H1 (cell line): Measurements from ENCODE around the gene NKIRAS2. TPM values are rescaled to one million over a fixed set of nuclear protein-coding genes. Genes with fewer than 3 reads are reported as not detected.

Experiments
- CTCF ChIA-PET: fragments of 300-600 bp; sonication (Branson Sonifier 250); formaldehyde crosslinking; loops from one replicate; lab custom pipeline; 2021; ENCODE audit not compliant: partially characterized antibody; lab: Charles Lee
- POLR2A ChIA-PET: fragments of 300-600 bp; sonication (Branson Sonifier 250); formaldehyde crosslinking; loops from one replicate; lab custom pipeline; 2021; ENCODE audit warnings: inconsistent platforms; ENCODE audit not compliant: partially characterized antibody; lab: Charles Lee
- DNase-seq, 2 experiments: peaks; one replicate each; pipeline versions ENCODE4 v3.0.0 to v3.0.0-alpha.2; 2010 to 2022; ENCODE audit warnings: low spot score in 2 of 2, low read depth in 1 of 2, mixed read lengths in 1 of 2
- FAIRE-seq: peaks from 2 replicates; lab custom pipeline; 2011; peaks lifted over from hg19 to GRCh38; lab: Jason Lieb, UNC
- H2AFZ ChIP-seq: 2 replicates; pipeline ENCODE4 v1.8.1; 2012; ENCODE audit warnings: low read length, inconsistent platforms
- H2AK5ac ChIP-seq: 2 replicates; pipeline ENCODE4 v1.6.1; 2013; ENCODE audit warnings: low read depth, low read length
- H2BK120ac ChIP-seq: replicated peaks from 2 replicates; pipeline ENCODE3; 2013; ENCODE audit warnings: low read depth, low read length, inconsistent platforms
- H2BK12ac ChIP-seq: 2 replicates; pipeline ENCODE4 v1.6.1; 2013; ENCODE audit warnings: low read depth, low read length
- H2BK15ac ChIP-seq: 2 replicates; pipeline ENCODE4 v1.6.1; 2013; ENCODE audit warnings: low read length
- H2BK20ac ChIP-seq: 2 replicates; pipeline ENCODE4 v1.6.1; 2013; ENCODE audit warnings: low read length
- H2BK5ac ChIP-seq: 2 replicates; pipeline ENCODE4 v1.6.1; 2013; ENCODE audit warnings: low read depth, low read length
- H3K14ac ChIP-seq: 2 replicates; pipeline ENCODE4 v1.6.1; 2013; ENCODE audit warnings: inconsistent platforms; ENCODE audit not compliant: insufficient read length
- H3K18ac ChIP-seq: 2 replicates; pipeline ENCODE4 v1.6.1; 2013; ENCODE audit warnings: low read length; ENCODE audit errors: extremely low read depth
- H3K23ac ChIP-seq: 2 replicates; pipeline ENCODE4 v1.6.1; 2013; ENCODE audit warnings: inconsistent platforms; ENCODE audit not compliant: insufficient read length
- H3K23me2 ChIP-seq: 2 replicates; pipeline ENCODE4 v1.6.1; 2013; ENCODE audit warnings: low read depth, low read length
- H3K27ac ChIP-seq: 2 replicates; pipeline ENCODE4 v1.6.1; 2011; ENCODE audit warnings: low read depth, low read length, inconsistent platforms
- H3K27me3 ChIP-seq, 4 experiments: replicated peaks in 1 of 4; 1 replicate in 1 of 4; 2 replicates in 3 of 4; pipeline versions ENCODE4 v1.6.1 to v1.8.1; 2011 to 2013; ENCODE audit warnings: low read length in 3 of 4, mild to moderate bottlenecking in 3 of 4, inconsistent platforms in 2 of 4, mixed read lengths in 2 of 4, moderate library complexity in 1 of 4; ENCODE audit not compliant: control insufficient read depth in 3 of 4, insufficient read depth in 3 of 4; ENCODE audit errors: extremely low read depth in 1 of 4
- H3K36me3 ChIP-seq, 4 experiments: 2 replicates each; pipeline versions ENCODE4 v1.6.1 to v1.8.1; 2011 to 2013; ENCODE audit warnings: mild to moderate bottlenecking in 4 of 4, low read length in 3 of 4, moderate library complexity in 2 of 4, control low read depth in 1 of 4, inconsistent platforms in 1 of 4; ENCODE audit not compliant: insufficient read depth in 4 of 4, control insufficient read depth in 2 of 4
- H3K4ac ChIP-seq: replicated peaks from 2 replicates; pipeline ENCODE3; 2013; ENCODE audit warnings: low read length, low read depth, mixed read lengths, inconsistent platforms; ENCODE audit not compliant: insufficient read length
- H3K4me1 ChIP-seq, 4 experiments: replicated peaks in 1 of 4; 1 replicate in 1 of 4; 2 replicates in 3 of 4; pipeline versions ENCODE4 v1.6.1 to v1.8.1; 2011 to 2013; ENCODE audit warnings: low read length in 3 of 4, inconsistent platforms in 2 of 4, mixed read lengths in 1 of 4; ENCODE audit not compliant: insufficient read depth in 4 of 4, control insufficient read depth in 3 of 4
- H3K4me2 ChIP-seq, 2 experiments: 2 replicates each; pipeline versions ENCODE4 v1.6.1 to v1.8.1; 2011 to 2013; ENCODE audit warnings: low read depth in 2 of 2, low read length in 2 of 2, control low read depth in 1 of 2, inconsistent platforms in 1 of 2, mild to moderate bottlenecking in 1 of 2; ENCODE audit not compliant: insufficient read depth in 1 of 2
- H3K4me3 ChIP-seq, 4 experiments: fragments of 200-600, 300-600 bp in 1 of 4; sonication (generic), shearing (Covaris generic), sonication (Bioruptor Twin) in 1 of 4; 2 replicates each; pipeline versions ENCODE4 v1.5.1 to v1.8.1; 2011 to 2016; ENCODE audit warnings: low read length in 4 of 4, low read depth in 3 of 4, control low read depth in 2 of 4, inconsistent platforms in 2 of 4, mild to moderate bottlenecking in 2 of 4, mixed read lengths in 1 of 4, moderate library complexity in 1 of 4; ENCODE audit not compliant: insufficient read depth in 2 of 4; ENCODE audit errors: extremely low read depth in 1 of 4
- H3K56ac ChIP-seq: replicated peaks from 2 replicates; pipeline ENCODE3; 2013; ENCODE audit warnings: low read depth, mild to moderate bottlenecking, mixed read lengths, low read length, inconsistent platforms; ENCODE audit not compliant: insufficient read length
- H3K79me1 ChIP-seq: 2 replicates; pipeline ENCODE4 v1.6.1; 2013; ENCODE audit warnings: low read depth, low read length, control low read depth
- H3K79me2 ChIP-seq, 2 experiments: 2 replicates each; pipeline versions ENCODE4 v1.6.1 to v1.8.1; 2012 to 2013; ENCODE audit warnings: low read length in 2 of 2, mild to moderate bottlenecking in 2 of 2, inconsistent platforms in 1 of 2; ENCODE audit not compliant: insufficient read depth in 2 of 2, control insufficient read depth in 1 of 2
- H3K9ac ChIP-seq, 4 experiments: replicated peaks in 1 of 4; 1 replicate in 1 of 4; 2 replicates in 3 of 4; pipeline versions ENCODE4 v1.6.1 to v1.8.1; 2011 to 2013; ENCODE audit warnings: low read depth in 3 of 4, low read length in 3 of 4, control low read depth in 2 of 4, mild to moderate bottlenecking in 2 of 4, moderate library complexity in 2 of 4, inconsistent platforms in 1 of 4; ENCODE audit errors: extremely low read depth in 1 of 4
- H3K9me3 ChIP-seq, 2 experiments: 2 replicates each; pipeline versions ENCODE4 v1.6.1 to v1.8.1; 2012 to 2013; ENCODE audit warnings: mild to moderate bottlenecking in 2 of 2, moderate library complexity in 2 of 2, control low read depth in 1 of 2, inconsistent platforms in 1 of 2, low read depth in 1 of 2, low read length in 1 of 2, mixed read lengths in 1 of 2; ENCODE audit not compliant: insufficient read depth in 2 of 2
- H4K20me1 ChIP-seq, 2 experiments: replicated peaks in 1 of 2; 2 replicates each; pipeline versions ENCODE3 to v1.8.1; 2011 to 2013; ENCODE audit warnings: inconsistent platforms in 2 of 2, low read length in 2 of 2, mild to moderate bottlenecking in 1 of 2; ENCODE audit not compliant: insufficient read depth in 2 of 2, control insufficient read depth in 1 of 2
- H4K5ac ChIP-seq: 2 replicates; pipeline ENCODE4 v1.6.1; 2013; ENCODE audit warnings: low read length, low read depth, mixed read lengths, inconsistent platforms; ENCODE audit not compliant: insufficient read length
- H4K8ac ChIP-seq: 2 replicates; pipeline ENCODE4 v1.8.0; 2013; ENCODE audit warnings: mild to moderate bottlenecking, moderate library complexity, low read length, inconsistent platforms; ENCODE audit not compliant: insufficient read depth; ENCODE audit errors: extremely low read depth
- H4K91ac ChIP-seq: replicated peaks from 2 replicates; pipeline ENCODE3; 2013; ENCODE audit warnings: low read length, mixed read lengths, inconsistent platforms; ENCODE audit not compliant: insufficient read length
- CBX8 ChIP-seq: fragments of 300-800, 300-1000 bp; sonication (generic); IDR thresholded peaks from 2 replicates; pipeline ENCODE4 v1.7.1; 2016; ENCODE audit warnings: low read depth, low read length, borderline replicate concordance
- CHD1 ChIP-seq: IDR thresholded peaks from 2 replicates; pipeline ENCODE4 v1.6.1; 2012; ENCODE audit warnings: low read depth, low read length, improper control_type of control experiment
- CREB1 ChIP-seq: IDR thresholded peaks from 2 replicates; pipeline ENCODE4 v1.6.1; 2012; ENCODE audit warnings: inconsistent platforms
- EGR1 ChIP-seq: IDR thresholded peaks from 2 replicates; pipeline ENCODE4 v1.6.1; 2011; ENCODE audit warnings: low read depth, low read length, borderline replicate concordance
- POLR2A ChIP-seq, 2 experiments: IDR thresholded peaks; 1 replicate in 1 of 2; 2 replicates in 1 of 2; pipeline ENCODE4 v1.6.1; 2011; ENCODE audit warnings: low read depth in 2 of 2, low read length in 2 of 2, mild to moderate bottlenecking in 2 of 2; ENCODE audit errors: control extremely low read depth in 1 of 2
- SIRT6 ChIP-seq: IDR thresholded peaks from one replicate; pipeline ENCODE4 v1.7.1; 2012; ENCODE audit warnings: low read length, inconsistent platforms
- YY1 ChIP-seq: IDR thresholded peaks from 2 replicates; pipeline ENCODE4 v1.6.1; 2011; ENCODE audit warnings: low read depth, mild to moderate bottlenecking, low read length
- WGBS, 2 experiments: shearing (Covaris generic) in 1 of 2; methylation state at CpG; one replicate each; pipeline versions ENCODE4 v1.1.6 to v1.1.7; 2013 to 2015; ENCODE audit warnings: low lambda C conversion rate in 2 of 2, mixed read lengths in 2 of 2, inconsistent platforms in 1 of 2, low coverage in 1 of 2, missing lambda C conversion rate in 1 of 2; ENCODE audit not compliant: insufficient replicate concordance in 2 of 2, insufficient coverage in 1 of 2, insufficient read length in 1 of 2; ENCODE audit errors: extremely low coverage in 1 of 2, missing lambda C conversion rate in 1 of 2; 5-methylcytosine and 5-hydroxymethylcytosine counted together
- long read RNA-seq, 2 experiments: library from RNA in 1 of 2; library from capped mRNA in 1 of 2; stranded (forward); transcript quantifications; one replicate each; pipeline ENCODE4 v2.0.0, GENCODE V29; 2021; ENCODE audit warnings: inconsistent platforms in 1 of 2
- polyA minus RNA-seq, 3 experiments: library from RNA; depleted of rRNA, polyadenylated mRNA; stranded (reverse); fragments of >200 nt; gene quantifications; 1 replicate in 2 of 3; 2 replicates in 1 of 3; pipeline ENCODE4 v1.2.3, GENCODE V29; 2011
- polyA plus RNA-seq, 7 experiments: library from polyadenylated mRNA; depleted of rRNA in 3 of 7; stranded (reverse) in 5 of 7; unstranded in 2 of 7; fragments of >200 nt in 5 of 7; fragments of 200-250 nt in 2 of 7; gene quantifications; 1 replicate in 5 of 7; 2 replicates in 1 of 7; 4 replicates in 1 of 7; pipeline versions ENCODE4 v1.2.1 to v1.2.3, GENCODE V29; 2011 to 2013; ENCODE audit warnings: missing spikeins in 2 of 7, mixed read lengths in 2 of 7
- total RNA-seq: library from RNA; stranded (reverse); fragmentation: NEBNext Ultra II Directional; extraction: Animal tissue kit (Norgen Biotek cat#: 25700); gene quantifications from 2 replicates; pipeline ENCODE4 v1.2.1, GENCODE V29; 2021
- TF ChIP-seq, protein P1 (sequence below): IDR thresholded peaks from 2 replicates; pipeline ENCODE4 v1.6.1; 2012; ENCODE audit warnings: inconsistent platforms

The NKIRAS2 gene
- total RNA-seq (31.1 and 34.5 TPM in 2 replicates), polyA plus RNA-seq (2011; rRNA removed) (51.1 and 59.7 TPM in 2 replicates), polyA minus RNA-seq (2011; rRNA and poly(A)+ RNA removed) (32.4 and 37.8 TPM in 2 replicates)
- polyA plus RNA-seq (2011; cell fraction: cytosol; rRNA removed) = 48.5 TPM
- polyA plus RNA-seq (2011; cell fraction: nucleus; rRNA removed) = 37.1 TPM
- 32.8 to 37.6 TPM (median 36.5 TPM) in 4 replicates for polyA plus RNA-seq (2012, experiment 1 of 2)
- polyA plus RNA-seq (2012, experiment 2 of 2) = 31.9 TPM
- 32.6 TPM for polyA plus RNA-seq (2013, experiment 1 of 2)
- polyA plus RNA-seq (2013, experiment 2 of 2) = 33.2 TPM
- polyA minus RNA-seq (2011; cell fraction: cytosol; rRNA and poly(A)+ RNA removed) = 20.8 TPM
- polyA minus RNA-seq (2011; cell fraction: nucleus; rRNA and poly(A)+ RNA removed) = 21.5 TPM
- long read RNA-seq, experiment 1, full-length matches to known transcripts = 12 of 24 reads
- long read RNA-seq, experiment 1, partial matches to known transcripts = 11 of 24 reads
- long read RNA-seq, experiment 1, other reads (novel, unspliced or antisense) = 1 of 24 reads
- long read RNA-seq, experiment 2, full-length matches to known transcripts = 33 of 37 reads
- long read RNA-seq, experiment 2, partial matches to known transcripts = 1 of 37 reads
- long read RNA-seq, experiment 2, other reads (novel, unspliced or antisense) = 3 of 37 reads

DNA sequence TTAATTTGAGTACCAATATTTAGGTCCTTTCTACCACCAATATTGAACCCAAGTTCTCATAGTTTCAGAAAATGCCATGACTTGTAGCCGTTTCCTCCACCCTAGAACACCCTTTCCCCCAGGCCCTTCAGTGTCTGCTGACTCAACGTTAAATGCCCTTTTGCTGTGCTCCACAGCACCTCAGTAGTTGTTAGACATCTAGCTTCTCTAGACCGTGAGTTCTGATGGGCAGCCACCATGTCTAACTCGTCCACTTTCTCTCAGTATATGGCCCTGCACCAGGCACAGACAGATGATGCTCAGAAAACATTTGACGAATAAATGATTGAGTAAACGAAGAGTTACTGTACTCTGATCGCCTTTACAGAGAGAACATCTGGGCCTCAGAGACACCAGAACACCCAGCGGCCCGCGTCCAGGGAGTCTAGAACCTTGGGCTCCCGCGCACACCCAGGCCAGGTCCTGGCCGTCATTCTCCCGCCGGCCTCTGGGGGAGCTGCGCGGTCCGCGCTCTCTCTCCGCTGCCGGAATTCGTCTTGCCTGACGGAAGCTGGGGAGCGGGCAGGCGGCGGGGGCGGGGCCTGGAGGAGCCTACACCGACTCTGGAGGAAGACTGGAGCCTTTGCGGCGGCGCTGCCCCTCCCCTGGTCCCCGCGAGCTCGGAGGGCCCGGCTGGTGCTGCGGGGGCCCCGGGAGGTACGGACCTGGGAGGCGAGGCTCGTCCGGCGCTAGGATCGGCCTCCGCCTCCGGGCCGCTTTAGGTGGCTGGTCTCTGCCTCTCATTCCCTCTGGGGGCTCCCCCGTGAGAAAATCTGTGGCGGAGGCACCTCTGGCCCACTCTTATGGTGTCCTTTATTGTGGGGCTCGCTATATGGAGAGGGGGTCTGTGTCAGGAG, at the start of gene NKIRAS2:
Gene NKIRAS2, plus strand, starts transcription at position 582 of the 896 bp plus-strand sequence. CDS start 1,488 bp downstream, outside the sequence.
- peak within 1 kb of the TSS; percentile 22 for H3K4ac ChIP-seq
- peak within 1 kb of the TSS; percentile 62 for H4K91ac ChIP-seq
- DNase-seq (peak; percentile 72 to 94), FAIRE-seq (no peak)
- no peak within 1 kb of the TSS for H2BK15ac ChIP-seq
- no peaks in the 10 kb centered on the region for H3K79me1 ChIP-seq
- peak within 1 kb of the TSS; percentile 87 for H4K8ac ChIP-seq
- H3K18ac ChIP-seq = no peak within 1 kb of the TSS
- no peak within 1 kb of the TSS for H2BK5ac ChIP-seq
- peaks cover 24 to 37% of the 10 kb centered on the region in 2 experiments for H3K79me2 ChIP-seq
- peak within 1 kb of the TSS; percentile 82; the same call in 1 of the 2 replicates for H2AFZ ChIP-seq
- no peaks in the 10 kb centered on the region for H4K20me1 ChIP-seq
- peak within 1 kb of the TSS; percentile 61 for H3K56ac ChIP-seq
- no peak within 1 kb of the TSS for H2BK120ac ChIP-seq
- ChIA-PET CTCF (interaction anchor here (0.6 to 38.8 kb wide), 24 partner anchors 8 to 294 kb away, joined by 3 to 1084 read pairs (median 4); partner anchors contain the start of genes DHX58, HSPB9, KAT2A and ZNF385C), POLR2A (interaction anchor here (0.5 to 6.2 kb wide), 22 partner anchors 8 to 155 kb away, joined by 3 to 67 read pairs (median 3); partner anchors contain the start of genes ACLY, CNP and HSPB9)
- H3K9ac ChIP-seq = peak within 1 kb of the TSS; percentile 61 to 68 (median 66)
- WGBS, 2 experiments = 16% methylated on average over 31 of the region's 49 CpGs; no CpG with 5 or more reads in 1 of the 2 experiments
- 0 out of 2 replicates have a peak within 1 kb of the TSS, but pooled peaks have one; percentile 10 for H2BK12ac ChIP-seq
- H3K4me2 ChIP-seq = peak within 1 kb of the TSS; percentile 65 to 77
- peaks cover 13 to 29% (median 15%) of the 10 kb centered on the region in 4 experiments; a peak in 6 of 8 replicates for H3K36me3 ChIP-seq
- H3K4me1 ChIP-seq = peaks cover 0 to 5% (median 1%) of the 10 kb centered on the region in 4 experiments; a peak in 3 of 7 replicates
- H3K27ac ChIP-seq = no peak within 1 kb of the TSS
- peak within 1 kb of the TSS; percentile 48 for H4K5ac ChIP-seq
- H2AK5ac ChIP-seq = no peak within 1 kb of the TSS
- H3K23ac ChIP-seq = no peak within 1 kb of the TSS
- peaks cover 19% of the 10 kb centered on the region for H3K23me2 ChIP-seq
- no peaks in the 10 kb centered on the region for H3K9me3 ChIP-seq
- no peak within 1 kb of the TSS for H3K14ac ChIP-seq
- no peaks in the 10 kb centered on the region for H3K27me3 ChIP-seq
- H3K4me3 ChIP-seq = peak within 1 kb of the TSS; percentile 84 to 99 (median 89)
- H2BK20ac ChIP-seq = no peak within 1 kb of the TSS
- TF ChIP-seq CBX8 (no peak), CREB1 (peak; percentile 54), SIRT6 (no peak), CHD1 (no peak), YY1 (no peak), POLR2A (IDR thresholded peaks at IDR 0.05; ENCODE audit: control extremely low read depth in 1 of 2, low read depth in 2 of 2, low read length in 2 of 2) (peak in 1 of 2 experiments; percentile 77; a peak in 1 of 3 replicates), EGR1 (peak; percentile 82)
- TF ChIP-seq, protein P1, sequence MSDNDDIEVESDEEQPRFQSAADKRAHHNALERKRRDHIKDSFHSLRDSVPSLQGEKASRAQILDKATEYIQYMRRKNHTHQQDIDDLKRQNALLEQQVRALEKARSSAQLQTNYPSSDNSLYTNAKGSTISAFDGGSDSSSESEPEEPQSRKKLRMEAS = no peak
